ENCODE measurements around the gene C10orf90. TPM values are rescaled to one million over a fixed set of nuclear protein-coding genes. Genes with fewer than 3 reads are reported as not detected.

Gene C10orf90
- total and polyA plus RNA-seq, 2 of the 8 experiments (the other 6 are each of a cell fraction or from before 2014, with no cell fraction given), result 0.21 TPM; not detected in 1

GRCh38 chr10:126592901-126593300, 77.6 kb downstream of the C10orf90 start:
- Histone ChIP-seq H4K20me1 (replicated peaks in 1 of 2; ENCODE audit: control insufficient read depth in 1 of 2, insufficient read depth in 2 of 2, low read length in 2 of 2) (no peaks in the 10 kb centered on the region), H3K9ac (replicated peaks in 1 of 4; ENCODE audit: extremely low read depth in 1 of 4, low read depth in 3 of 4, low read length in 3 of 4) (no peak overlapping the region), H3K9me3 (ENCODE audit: insufficient read depth in 2 of 2, low read depth in 1 of 2, low read length in 1 of 2) (no peaks in the 10 kb centered on the region), H3K4me3 (ENCODE audit: extremely low read depth in 1 of 4, insufficient read depth in 2 of 4, low read depth in 3 of 4, low read length in 4 of 4) (no peak overlapping the region), H3K23ac (ENCODE audit: insufficient read length) (no peak overlapping the region), H2BK5ac (ENCODE audit: low read depth, low read length) (no peak overlapping the region), H4K5ac (ENCODE audit: insufficient read length, low read depth, low read length) (no peak overlapping the region), H4K8ac (ENCODE audit: extremely low read depth, insufficient read depth, low read length) (no peak overlapping the region), H3K79me1 (ENCODE audit: low read depth, low read length) (no peaks in the 10 kb centered on the region), H3K56ac (replicated peaks; ENCODE audit: insufficient read length, low read depth, low read length) (no peak overlapping the region), H2BK15ac (ENCODE audit: low read length) (no peak overlapping the region), H3K79me2 (ENCODE audit: control insufficient read depth in 1 of 2, insufficient read depth in 2 of 2, low read length in 2 of 2) (no peaks in the 10 kb centered on the region), H4K91ac (replicated peaks; ENCODE audit: insufficient read length, low read length) (no peak overlapping the region), H3K4ac (replicated peaks; ENCODE audit: insufficient read length, low read depth, low read length) (no peak overlapping the region), H3K27me3 (replicated peaks in 1 of 4; ENCODE audit: control insufficient read depth in 3 of 4, extremely low read depth in 1 of 4, insufficient read depth in 3 of 4, low read length in 3 of 4) (no peaks in the 10 kb centered on the region), H2AK5ac (ENCODE audit: low read depth, low read length) (no peak overlapping the region), H3K23me2 (ENCODE audit: low read depth, low read length) (no peaks in the 10 kb centered on the region), H3K14ac (ENCODE audit: insufficient read length) (no peak overlapping the region), H3K18ac (ENCODE audit: extremely low read depth, low read length) (no peak overlapping the region), H2AFZ (ENCODE audit: low read length) (no peak overlapping the region), H3K27ac (ENCODE audit: low read depth, low read length) (no peak overlapping the region), H3K36me3 (ENCODE audit: control insufficient read depth in 2 of 4, insufficient read depth in 4 of 4, low read length in 3 of 4) (no peaks in the 10 kb centered on the region), H3K4me2 (ENCODE audit: insufficient read depth in 1 of 2, low read depth in 2 of 2, low read length in 2 of 2) (no peak overlapping the region), H2BK12ac (ENCODE audit: low read depth, low read length) (no peak overlapping the region), H3K4me1 (replicated peaks in 1 of 4; ENCODE audit: control insufficient read depth in 3 of 4, insufficient read depth in 4 of 4, low read length in 3 of 4) (no peaks in the 10 kb centered on the region), H2BK20ac (ENCODE audit: low read length) (no peak overlapping the region), H2BK120ac (replicated peaks; ENCODE audit: low read depth, low read length) (no peak overlapping the region)
- ChIA-PET POLR2A (ENCODE audit: partially characterized antibody) (no interaction called here), CTCF (ENCODE audit: partially characterized antibody) (no interaction called here)
- TF ChIP-seq CTCF (IDR thresholded peaks at IDR 0.05; ENCODE audit: control extremely low read depth in 1 of 3, insufficient read depth in 1 of 3, low read depth in 1 of 3, low read length in 3 of 3) (no peak), RAD21 (IDR thresholded peaks at IDR 0.05 in 1 of 2, conservative IDR thresholded peaks at IDR 0.05 in 1 of 2; ENCODE audit: low read depth in 2 of 2, low read length in 2 of 2) (no peak)
- no peak for FAIRE-seq
- 91% methylated on average over 3 of the region's 3 CpGs; no CpG with 5 or more reads in 1 of the 2 experiments for WGBS, 2 experiments (ENCODE audit: extremely low coverage in 1 of 2, insufficient coverage in 1 of 2, insufficient read length in 1 of 2, insufficient replicate concordance in 2 of 2, low coverage in 1 of 2, low lambda C conversion rate in 2 of 2, missing lambda C conversion rate in 1 of 2)
- no peak for DNase-seq (ENCODE audit: low read depth in 1 of 2, low spot score in 2 of 2)

Measured in H1 (cell line).